NCI-H1930 (cell line): ENCODE measurements around the gene GPR82.
"Not testable (repeated sequence)": the region's sequence is repeated elsewhere in the genome, so short reads cannot be mapped to it uniquely, and the experiment has no call there.

ENCODE experiments used
- DNase-seq, 2 experiments: peaks; one replicate each; lab custom pipeline; 2025; lab: John Stamatoyannopoulos, UW

Gene GPR82

DNA sequence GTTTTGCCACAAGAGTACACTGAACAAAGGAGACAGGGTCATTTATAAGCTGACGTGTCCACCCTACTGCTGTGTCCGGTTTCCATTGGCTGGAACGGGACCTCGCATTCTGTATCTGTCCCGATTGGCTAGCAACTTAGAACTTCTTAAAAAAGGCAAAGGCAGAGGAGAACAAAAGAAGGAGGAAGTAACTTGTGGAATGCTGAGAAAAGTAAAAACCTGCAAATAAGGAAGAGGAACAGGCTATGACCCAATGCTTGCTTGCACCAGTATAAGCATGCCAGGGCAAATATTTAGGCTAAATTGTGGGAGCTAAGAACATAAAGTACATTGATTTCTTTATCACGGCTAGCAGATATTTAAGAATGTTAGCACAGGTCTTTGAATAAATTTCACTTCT is 4.4 kb upstream of the GPR82 start:
- not testable (repeated sequence) for DNase-seq

DNA sequence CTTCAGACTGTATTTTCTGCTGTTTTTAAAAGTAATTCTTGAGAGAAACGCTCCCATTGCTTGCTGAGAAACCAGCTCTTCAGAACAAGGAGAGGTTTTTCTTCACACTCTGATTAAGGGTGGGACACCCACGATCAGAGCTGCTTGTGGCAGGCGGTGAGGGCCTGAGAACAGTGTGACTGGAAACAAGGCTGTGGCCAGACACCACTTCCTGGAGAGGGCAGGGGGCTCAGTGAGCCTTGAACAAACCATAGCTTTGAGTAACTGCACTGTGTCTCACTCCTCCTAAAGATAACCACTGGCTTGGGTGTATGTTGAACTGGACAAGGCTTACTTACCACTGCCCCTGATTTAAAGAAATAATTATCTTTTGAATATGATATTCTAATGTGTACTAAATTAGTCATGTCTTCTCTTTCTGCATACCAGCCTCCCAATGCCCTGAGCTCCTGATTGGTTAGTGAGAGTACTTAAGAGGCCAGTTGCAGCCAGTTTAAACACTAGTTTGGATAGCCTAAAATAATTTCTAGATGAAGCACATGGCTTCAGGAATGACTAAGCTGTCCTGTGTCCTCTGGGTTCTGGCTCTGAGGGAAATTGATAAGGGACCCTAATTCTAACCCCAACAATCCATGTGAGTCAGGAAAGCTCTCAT is 3.7 kb upstream of the GPR82 start:
- DNase-seq: no peak

DNA sequence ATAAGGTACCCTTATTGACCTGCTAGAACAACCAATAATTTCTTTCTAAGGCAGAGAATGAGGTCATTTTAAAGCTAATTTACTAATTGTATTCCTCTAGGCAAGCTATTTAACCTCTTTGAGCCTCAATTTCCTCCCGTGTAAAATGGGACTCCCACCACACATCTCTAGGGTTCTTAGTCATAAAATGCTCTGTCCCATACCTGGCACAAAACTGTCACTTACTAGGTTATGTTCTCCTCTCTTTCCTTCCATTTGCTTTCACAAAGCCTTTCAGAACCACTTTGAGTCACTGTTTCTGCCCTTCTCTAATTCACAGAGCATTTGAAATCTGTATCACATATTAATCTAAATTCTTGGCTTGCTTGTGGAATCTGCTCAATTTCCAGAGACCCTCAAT is 2.4 kb upstream of the GPR82 start:
- DNase-seq: no peak

DNA sequence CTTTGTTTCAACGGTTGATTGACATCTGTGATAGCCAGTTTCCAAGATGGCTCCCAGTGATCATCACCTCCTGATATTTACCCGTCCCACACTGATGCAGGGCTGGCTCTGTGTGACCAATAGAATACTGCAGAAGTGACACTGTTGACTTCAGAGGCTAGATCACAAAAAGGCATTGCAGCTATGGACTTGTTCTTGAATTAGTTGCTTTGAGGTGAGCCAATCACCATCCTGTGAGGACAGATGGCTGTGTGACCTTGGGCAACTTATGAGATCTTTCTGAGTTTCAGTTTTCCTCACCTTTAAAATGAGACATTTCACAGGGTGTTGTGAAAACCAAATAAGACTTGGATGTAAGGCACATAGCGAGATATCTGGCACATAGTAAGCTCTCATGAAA is 1.8 kb upstream of the GPR82 start:
- DNase-seq: no peak

DNA sequence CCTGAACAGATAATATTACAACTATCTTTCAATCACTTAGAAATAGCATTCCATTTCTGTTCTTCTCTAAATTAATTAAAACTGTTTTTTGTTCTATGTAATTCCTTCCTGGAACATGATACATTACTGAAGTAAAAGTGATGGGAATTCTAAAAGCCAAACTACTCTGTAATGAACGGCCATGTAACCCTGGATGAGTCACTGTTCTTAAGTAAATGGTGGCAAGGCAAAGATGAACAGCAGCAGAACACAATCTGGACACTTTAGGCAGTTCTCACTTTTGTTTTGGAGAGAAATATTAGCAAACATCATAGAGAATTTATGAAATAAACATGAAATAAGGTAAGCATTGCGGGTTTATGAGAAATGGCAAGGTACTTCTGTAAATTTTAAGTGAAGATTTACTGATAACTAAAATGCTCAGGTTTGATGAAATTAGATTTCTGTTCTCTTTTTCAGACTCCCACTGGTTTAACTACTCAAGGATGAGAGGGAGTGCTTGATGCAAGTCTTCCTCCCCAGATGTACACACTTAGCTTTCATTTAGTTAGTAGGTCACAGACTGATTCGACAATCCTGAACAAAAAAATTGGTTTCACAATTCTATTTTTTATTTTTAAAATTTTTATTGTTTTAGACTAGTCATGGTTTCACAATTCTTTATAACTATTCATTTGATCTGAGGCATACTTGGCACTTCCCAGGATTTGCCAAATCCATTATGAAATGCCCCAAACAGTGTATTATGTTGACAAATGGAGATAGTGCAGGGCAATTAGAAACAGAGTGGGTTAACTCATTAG is 964 bp upstream of the GPR82 start:
- DNase-seq: no peak

DNA sequence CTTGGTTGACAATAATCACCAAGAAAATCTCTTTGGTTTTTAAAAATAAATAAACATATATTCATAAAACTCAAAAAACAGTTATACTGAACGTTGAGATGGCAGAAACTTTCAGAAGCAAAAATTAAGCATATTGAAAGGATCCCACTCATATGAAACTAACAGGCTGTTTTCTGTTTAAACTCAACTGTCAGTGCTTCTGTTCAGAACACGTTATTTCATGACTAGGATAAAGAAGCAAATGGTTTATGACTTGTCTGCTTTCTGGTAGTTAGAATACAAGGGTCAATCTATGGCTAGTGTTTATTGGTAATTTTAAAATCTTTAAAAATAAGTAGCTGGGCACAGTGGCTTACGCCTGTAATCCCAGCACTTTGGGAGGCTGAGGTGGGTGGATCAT is 4.1 kb downstream of the GPR82 start:
- no peak for DNase-seq

DNA sequence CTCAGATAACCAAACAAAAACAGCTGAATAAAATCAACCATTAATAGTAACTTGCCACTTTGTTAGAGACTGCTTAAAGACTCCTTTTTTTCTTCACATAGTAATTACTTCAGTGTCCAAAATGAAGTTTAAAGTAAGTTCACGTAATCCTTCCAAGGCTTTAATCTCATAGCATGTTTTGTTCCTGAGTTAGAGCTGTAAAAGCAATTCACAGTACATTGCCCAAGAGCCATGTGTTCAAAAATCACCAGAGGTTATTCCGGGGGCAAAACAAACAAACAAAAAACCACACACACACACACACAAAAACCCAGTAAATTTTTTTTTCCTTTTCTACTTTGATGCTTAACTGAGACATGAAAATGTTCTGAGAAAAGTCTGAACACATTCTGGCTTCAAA is 6.1 kb downstream of the GPR82 start:
- DNase-seq: no peak

DNA sequence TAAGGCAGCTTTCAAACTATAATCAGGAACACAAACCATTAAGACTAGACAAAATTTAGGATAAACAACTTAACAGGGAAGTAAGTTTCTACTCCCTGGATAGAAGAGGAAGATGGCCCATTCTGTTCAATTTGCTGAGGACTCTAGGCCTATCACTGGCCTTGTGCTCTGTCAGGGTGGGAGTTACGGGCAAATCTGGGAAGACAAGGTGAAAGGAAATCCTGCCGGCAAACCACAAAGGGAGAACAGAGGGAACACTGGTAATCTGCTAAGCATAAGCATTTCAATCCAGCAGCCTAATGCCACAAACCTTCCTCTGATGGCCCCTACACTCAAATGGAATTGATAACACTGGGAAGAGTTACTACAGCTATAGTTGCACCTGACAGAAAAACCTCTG is 8.3 kb downstream of the GPR82 start:
- no peak for DNase-seq

DNA sequence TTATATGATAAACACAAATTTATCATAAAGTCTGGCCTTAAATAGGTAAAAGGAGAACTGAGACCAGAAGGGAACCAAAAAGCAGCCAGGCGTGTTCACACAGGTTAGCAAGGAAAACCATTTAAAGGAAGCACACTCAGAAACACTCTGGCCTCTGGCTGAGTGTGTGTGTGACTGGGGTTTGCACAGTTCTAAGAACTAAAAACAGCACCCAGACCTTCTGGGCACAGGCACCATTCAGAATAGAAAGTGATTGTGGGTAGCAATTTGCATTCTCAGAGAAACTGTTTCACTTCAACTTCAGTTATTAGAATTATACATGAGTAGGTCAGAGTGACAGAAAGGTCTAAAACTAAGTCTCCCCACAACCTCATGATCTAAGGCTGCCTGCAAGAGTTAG is 10.0 kb downstream of the GPR82 start:
- no peak for DNase-seq

DNA sequence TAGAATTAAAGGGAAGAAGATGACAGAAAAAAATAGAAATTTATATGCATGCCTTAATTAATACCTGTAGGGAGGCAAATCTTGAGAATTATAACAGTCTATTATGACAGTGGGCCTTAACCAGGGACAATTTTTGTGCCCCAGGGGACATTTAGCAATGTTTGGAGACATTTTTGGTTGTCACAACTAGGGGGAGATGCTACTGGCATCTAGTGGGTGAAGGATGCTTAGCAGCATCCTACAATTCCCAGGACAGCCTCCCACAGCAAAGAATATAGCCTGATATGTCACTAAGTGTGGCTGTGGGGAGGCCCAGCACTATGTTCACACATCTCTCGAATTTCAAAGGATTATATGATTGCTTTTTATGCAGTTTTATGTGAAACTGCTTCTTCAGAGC is 10.5 kb downstream of the GPR82 start:
- no peak for DNase-seq

DNA sequence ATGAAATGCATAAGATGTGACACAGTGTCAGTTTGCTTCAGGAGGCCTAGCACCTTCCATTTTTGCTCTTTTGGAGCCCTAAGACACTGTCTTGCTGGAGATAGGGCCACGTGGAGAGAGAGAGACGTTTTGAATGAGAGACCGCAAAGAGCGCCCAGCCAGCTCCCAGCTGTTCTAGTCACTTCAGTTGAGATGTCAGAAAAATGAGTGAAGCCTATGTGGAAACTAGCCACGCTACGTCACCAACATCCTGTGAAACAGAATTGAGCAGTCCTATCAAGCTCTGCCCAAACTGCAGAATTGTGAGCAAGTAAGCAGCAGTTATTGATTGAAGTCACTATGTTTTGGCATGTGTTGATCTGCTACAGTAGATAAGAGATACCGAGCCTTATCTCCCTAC is 13.1 kb downstream of the GPR82 start:
- no peak for DNase-seq

DNA sequence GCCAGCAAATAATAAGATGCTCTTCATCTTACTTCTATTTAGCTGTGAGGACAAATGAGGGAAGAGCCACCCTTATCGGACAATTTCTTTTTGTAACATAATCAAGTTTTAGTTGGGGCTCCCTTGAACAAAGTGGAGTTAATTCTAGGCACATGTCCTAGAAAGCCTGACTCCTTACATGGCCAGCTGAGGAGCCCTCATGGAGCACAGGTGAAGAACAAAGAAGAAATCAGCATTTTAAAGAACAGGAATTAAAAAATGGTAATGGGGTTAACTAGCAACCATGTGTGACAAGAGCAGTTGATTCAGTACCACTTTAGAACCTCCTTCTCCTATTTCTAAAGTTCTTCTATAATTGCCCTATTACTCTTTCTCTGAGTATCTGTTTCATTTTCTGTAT is 15.9 kb downstream of the GPR82 start:
- DNase-seq: no peak

DNA sequence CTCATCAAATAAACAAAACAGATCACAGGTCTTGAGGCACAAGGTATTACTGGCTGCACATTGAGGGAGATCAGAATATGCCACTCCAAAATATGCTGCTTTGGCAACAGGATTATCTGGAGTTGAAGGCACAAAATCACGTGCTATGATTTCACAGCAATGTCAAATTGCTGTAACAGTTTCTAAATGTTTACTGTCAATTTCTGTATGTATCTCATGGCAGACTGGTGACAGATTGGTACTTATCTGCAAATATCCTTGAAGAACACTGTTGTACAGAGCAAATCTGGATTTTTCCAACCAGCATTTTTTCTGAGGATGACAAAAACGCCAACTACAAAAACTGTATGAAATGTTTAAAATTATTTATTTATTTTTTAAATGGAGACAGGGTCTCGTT is 26.7 kb downstream of the GPR82 start:
- no peak for DNase-seq

DNA sequence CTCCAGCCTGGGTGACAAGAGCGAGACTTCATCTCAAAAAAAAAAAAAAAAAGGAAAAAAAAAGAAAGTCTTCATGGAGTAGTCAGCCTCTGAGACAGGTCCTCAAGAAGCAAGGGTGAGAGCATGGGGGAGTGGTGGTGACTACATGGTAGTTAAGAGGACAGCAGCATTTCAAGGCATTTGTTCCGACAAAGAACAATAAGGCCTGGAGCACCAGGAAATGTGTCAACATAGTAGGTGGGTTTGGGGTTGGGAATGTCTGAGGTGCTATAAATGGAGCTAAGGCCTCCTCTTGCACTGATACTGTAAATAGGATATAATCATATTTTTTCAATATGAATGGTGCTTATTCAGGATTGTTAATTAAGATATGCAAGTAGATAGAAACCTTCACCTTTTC is 34.4 kb downstream of the GPR82 start:
- DNase-seq: no peak

DNA sequence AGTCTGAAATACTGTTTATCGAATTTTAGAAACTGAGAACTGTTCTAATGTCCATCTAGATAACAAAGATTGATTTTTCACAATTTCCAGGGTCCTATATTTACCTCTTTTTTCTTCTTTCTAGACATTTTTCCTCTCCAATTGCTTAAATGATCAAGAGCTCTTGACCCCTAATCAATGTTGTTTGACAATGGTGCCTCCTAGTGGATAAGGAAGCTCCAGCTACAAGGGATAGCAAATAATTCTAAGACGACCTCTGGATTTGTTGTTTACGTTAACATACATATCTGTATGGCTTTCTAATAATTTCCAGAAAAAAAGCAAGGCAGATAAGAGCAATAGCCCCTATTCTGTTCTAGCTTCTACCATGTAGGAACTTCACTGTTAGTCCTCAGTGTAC is 35.8 kb downstream of the GPR82 start:
- no peak for DNase-seq

DNA sequence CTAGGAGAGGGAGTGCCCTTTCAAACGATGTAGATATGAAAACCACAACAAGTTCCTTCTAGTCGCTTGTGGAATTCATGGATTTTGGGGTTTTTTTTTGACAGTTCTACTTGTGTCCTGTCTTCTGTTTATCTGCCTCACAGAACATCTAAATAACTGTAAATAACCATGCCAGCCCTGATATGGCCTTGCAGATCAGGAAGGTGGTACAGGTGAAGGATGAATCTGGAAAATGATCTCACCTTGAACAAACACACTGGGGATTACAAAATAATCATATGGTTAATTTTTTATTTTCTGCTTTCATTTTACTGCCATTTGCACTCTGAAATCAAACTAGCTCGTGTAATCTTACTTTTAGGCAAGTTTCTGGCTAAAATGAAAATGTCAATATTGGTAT is 37.2 kb downstream of the GPR82 start:
- no peak for DNase-seq

DNA sequence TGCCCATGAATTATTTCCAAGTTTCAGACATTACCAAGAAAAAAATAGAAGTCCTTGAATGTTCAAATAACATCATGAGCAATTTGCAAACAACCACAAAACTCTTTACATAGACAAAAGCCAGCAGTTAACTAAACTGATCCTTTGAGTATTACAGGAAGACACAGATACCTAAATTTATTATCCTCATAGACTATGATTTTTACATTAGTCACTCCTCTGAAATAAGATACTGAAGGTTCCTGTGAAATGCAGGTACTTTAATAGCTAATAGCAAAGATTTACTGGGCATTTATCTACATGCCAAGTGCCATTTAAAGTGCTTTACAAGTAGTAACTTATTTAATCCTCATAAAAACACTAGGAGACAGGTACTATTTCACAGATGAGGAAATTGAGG is 37.7 kb downstream of the GPR82 start:
- no peak for DNase-seq

DNA sequence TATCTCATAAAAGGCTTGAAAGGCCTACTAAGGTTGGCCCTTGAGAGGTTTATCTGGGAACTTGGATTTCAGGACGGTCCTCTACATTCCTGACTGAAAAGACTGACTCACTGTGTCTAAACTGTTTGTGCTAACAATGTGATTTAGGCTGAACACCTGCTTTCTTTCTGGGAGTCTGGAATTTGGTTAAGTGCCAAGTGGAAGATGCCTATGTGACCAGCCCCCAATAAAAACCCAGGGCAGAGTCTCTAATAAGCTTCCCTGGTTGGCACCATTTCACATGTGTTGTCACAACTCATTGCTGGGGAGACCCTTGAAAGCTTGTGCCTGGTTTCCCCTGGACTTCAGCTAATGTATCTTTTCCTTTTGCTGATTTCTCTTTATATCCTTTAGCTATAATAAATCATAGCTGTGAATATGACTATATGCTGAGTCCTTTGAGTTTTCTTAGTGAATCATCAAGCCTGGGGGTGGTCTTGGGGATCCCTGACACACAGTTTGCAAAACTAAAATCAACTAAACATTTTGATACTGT is 55.1 kb downstream of the GPR82 start:
- no peak for DNase-seq
